Gastroesophageal sphincter (tissue), 4 donors: ENCODE measurements around the gene TMC7. TPM values are rescaled to one million over a fixed set of nuclear protein-coding genes. Genes with fewer than 3 reads are reported as not detected.

Experiments used
- ATAC-seq: fragments of 150-250 bp; one replicate; pipeline ENCODE4 v1.9.1; 2016; ENCODE audit warnings: mild to moderate bottlenecking, moderate library complexity
- H3K27ac ChIP-seq, 4 donors: fragments of 200-600 bp; sonication (generic) in 3 of 4; 1 replicate in 3 of 4; 2 replicates in 1 of 4; pipeline ENCODE4 v1.5.1; 2016 to 2019
- H3K27me3 ChIP-seq: fragments of 200-600 bp; sonication (generic); one replicate; pipeline ENCODE4 v1.5.1; 2019
- H3K36me3 ChIP-seq, 2 donors: fragments of 200-600 bp; sonication (generic); one replicate each; pipeline ENCODE4 v1.5.1; 2019; ENCODE audit warnings: control low read depth in 1 of 2
- H3K4me1 ChIP-seq, 3 donors: fragments of 200-600 bp; sonication (generic); 1 replicate in 2 of 3; 2 replicates in 1 of 3; pipeline ENCODE4 v1.5.1; 2016 to 2019; ENCODE audit warnings: control low read depth in 2 of 3
- H3K4me3 ChIP-seq, 2 donors: fragments of 200-600 bp; sonication (generic); one replicate each; pipeline ENCODE4 v1.5.1; 2019; ENCODE audit warnings: mild to moderate bottlenecking in 1 of 2, moderate library complexity in 1 of 2
- H3K9me3 ChIP-seq, 3 donors: fragments of 200-600 bp; sonication (generic); one replicate each; pipeline ENCODE4 v1.5.1; 2017 to 2019; ENCODE audit warnings: control low read depth in 2 of 3
- CTCF ChIP-seq, 4 experiments: fragments of 200-600 bp in 2 of 4; fragments of 450-650 bp in 2 of 4; sonication (generic) in 1 of 4; IDR thresholded peaks; one replicate each; pipeline ENCODE4 v1.5.1; 2017 to 2019; ENCODE audit warnings: antibody characterized with exemption in 4 of 4, mild to moderate bottlenecking in 2 of 4, moderate library complexity in 2 of 4
- EP300 ChIP-seq: sonication (generic); formaldehyde crosslinking; IDR thresholded peaks from one replicate; pipeline ENCODE4 v1.6.1; 2017; ENCODE audit warnings: antibody characterized with exemption, mild to moderate bottlenecking
- POLR2A ChIP-seq, 2 donors: fragments of 450-650 bp; IDR thresholded peaks; one replicate each; pipeline ENCODE4 v1.6.1; 2017; ENCODE audit warnings: antibody characterized with exemption in 2 of 2, mild to moderate bottlenecking in 2 of 2, moderate library complexity in 1 of 2
- POLR2AphosphoS5 ChIP-seq: sonication (generic); formaldehyde crosslinking; IDR thresholded peaks from one replicate; pipeline ENCODE4 v1.6.1; 2017; ENCODE audit warnings: antibody characterized with exemption
- WGBS, 2 donors: methylation state at CpG; one replicate each; pipeline ENCODE4 v1.1.5; 2018; ENCODE audit warnings: low coverage in 1 of 2; 5-methylcytosine and 5-hydroxymethylcytosine counted together
- total RNA-seq, 4 donors: library from RNA; depleted of rRNA; stranded (reverse); fragments of >200 nt; gene quantifications; one replicate each; pipeline ENCODE4 v1.1.0, GENCODE V29; 2016

Gene TMC7
- total RNA-seq, 4 donors from 2014 or later = 0.40 to 0.85 (median 0.60) TPM

- TF ChIP-seq EP300 (no peak), CTCF (IDR thresholded peaks at IDR 0.05) (no peak), POLR2A (IDR thresholded peaks at IDR 0.05) (no peak), POLR2AphosphoS5 (no peak)
- Histone ChIP-seq H3K27me3 (no peaks in the 10 kb centered on the region), H3K4me3 (no peak overlapping the region), H3K9me3 (no peaks in the 10 kb centered on the region), H3K36me3 (no peaks in the 10 kb centered on the region), H3K4me1 (no peaks in the 10 kb centered on the region), H3K27ac (no peak overlapping the region)
- no peak for ATAC-seq
- 77 to 96% methylated on average over 4 of the region's 4 CpGs for WGBS, 2 donors
Observed at GRCh38 chr16:18999045-18999393, 15.3 kb downstream of the TMC7 start.

DNA sequence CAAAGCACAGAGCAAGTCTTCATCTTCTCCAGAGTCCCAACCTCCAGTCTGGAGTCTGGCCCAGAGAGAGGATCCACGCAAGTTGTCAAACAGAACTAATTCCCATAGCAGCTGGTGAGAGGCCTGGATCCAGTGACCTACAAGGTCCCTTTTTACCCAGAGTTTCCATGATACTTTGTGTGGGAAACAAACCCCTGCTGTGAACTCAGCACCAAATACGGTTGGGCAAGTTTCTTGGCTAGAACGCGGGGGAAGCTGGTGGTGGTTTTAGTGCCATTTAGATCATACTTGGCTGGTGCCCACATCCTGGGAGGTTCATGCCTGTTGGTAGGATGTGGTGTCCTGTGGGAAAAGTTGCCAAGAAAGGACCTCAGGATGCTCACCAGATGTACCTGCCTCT, 18.1 kb downstream of the TMC7 start:
- ATAC-seq = no peak
- Histone ChIP-seq H3K4me1 (no peaks in the 10 kb centered on the region), H3K27ac (no peak overlapping the region), H3K4me3 (no peak overlapping the region), H3K9me3 (no peaks in the 10 kb centered on the region), H3K36me3 (no peaks in the 10 kb centered on the region), H3K27me3 (no peaks in the 10 kb centered on the region)
- 62 to 90% methylated on average over 2 to 3 of the region's 4 CpGs for WGBS, 2 donors
- no peak for TF ChIP-seq CTCF (IDR thresholded peaks at IDR 0.05)
- TF ChIP-seq EP300 = no peak
- no peak for TF ChIP-seq POLR2AphosphoS5
- TF ChIP-seq POLR2A (IDR thresholded peaks at IDR 0.05) = no peak

DNA sequence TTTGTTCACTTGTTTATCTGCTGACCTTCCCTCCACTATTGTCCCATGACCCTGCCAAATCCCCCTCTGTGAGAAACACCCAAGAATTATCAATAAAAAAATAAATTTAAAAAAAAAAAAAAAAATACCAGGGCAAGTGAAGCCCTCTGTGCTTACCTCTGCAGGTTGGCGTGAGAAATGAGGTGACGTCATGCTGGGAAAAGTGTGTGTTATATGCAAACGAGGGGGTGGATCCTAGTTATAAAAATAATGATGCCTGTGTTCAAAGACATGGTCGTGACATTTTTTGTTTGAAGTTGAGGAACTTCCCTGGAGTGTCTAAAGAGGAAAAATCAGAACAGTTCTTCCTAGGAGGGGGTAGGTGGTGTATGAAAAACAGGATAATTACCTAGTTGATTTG, 20.2 kb downstream of the TMC7 start:
- Histone ChIP-seq H3K4me1 (no peaks in the 10 kb centered on the region), H3K9me3 (peaks cover 0 to 4% (median 0%) of the 10 kb centered on the region in 3 donors), H3K27ac (no peak overlapping the region), H3K4me3 (no peak overlapping the region), H3K36me3 (no peaks in the 10 kb centered on the region), H3K27me3 (no peaks in the 10 kb centered on the region)
- ATAC-seq = no peak
- 69 to 74% methylated on average over 3 to 4 of the region's 4 CpGs for WGBS, 2 donors
- no peak for TF ChIP-seq POLR2A (IDR thresholded peaks at IDR 0.05)
- TF ChIP-seq CTCF (IDR thresholded peaks at IDR 0.05) = no peak
- no peak for TF ChIP-seq POLR2AphosphoS5
- TF ChIP-seq EP300 = no peak

- H3K27ac ChIP-seq = peak overlapping the region in 1 of 4 donors; percentile 44
- no peaks in the 10 kb centered on the region for H3K4me1 ChIP-seq
- no peaks in the 10 kb centered on the region for H3K27me3 ChIP-seq
- ATAC-seq = peak; percentile 66
- TF ChIP-seq POLR2A (IDR thresholded peaks at IDR 0.05) (no peak), EP300 (no peak), POLR2AphosphoS5 (no peak), CTCF (IDR thresholded peaks at IDR 0.05) (no peak)
- 78 to 82% methylated on average over 3 to 8 of the region's 16 CpGs for WGBS, 2 donors
- H3K4me3 ChIP-seq = no peak overlapping the region
- peaks cover 0 to 10% of the 10 kb centered on the region in 2 donors for H3K36me3 ChIP-seq
- H3K9me3 ChIP-seq = peaks cover 0 to 23% (median 0%) of the 10 kb centered on the region in 3 donors
Observed at GRCh38 chr16:19005561-19006445, 22.1 kb downstream of the TMC7 start.
